Epithelial cell of esophagus (primary cell): ENCODE measurements around the gene HDAC4.

ENCODE experiments used
- DNase-seq: peaks from one replicate; pipeline ENCODE4 v3.0.0; 2010; ENCODE audit warnings: low read depth
- H3K4me3 ChIP-seq: 2 replicates; pipeline ENCODE4 v1.5.1; 2011; ENCODE audit warnings: mild to moderate bottlenecking, low read length, control low read depth
- TF ChIP-seq, protein P1 (sequence below): IDR thresholded peaks from 2 replicates; pipeline ENCODE4 v1.5.1; 2011; ENCODE audit warnings: low read depth, mild to moderate bottlenecking, low read length, control low read depth, inconsistent platforms; ENCODE audit not compliant: insufficient read depth; ENCODE audit errors: missing control alignments

HDAC4 gene

DNA sequence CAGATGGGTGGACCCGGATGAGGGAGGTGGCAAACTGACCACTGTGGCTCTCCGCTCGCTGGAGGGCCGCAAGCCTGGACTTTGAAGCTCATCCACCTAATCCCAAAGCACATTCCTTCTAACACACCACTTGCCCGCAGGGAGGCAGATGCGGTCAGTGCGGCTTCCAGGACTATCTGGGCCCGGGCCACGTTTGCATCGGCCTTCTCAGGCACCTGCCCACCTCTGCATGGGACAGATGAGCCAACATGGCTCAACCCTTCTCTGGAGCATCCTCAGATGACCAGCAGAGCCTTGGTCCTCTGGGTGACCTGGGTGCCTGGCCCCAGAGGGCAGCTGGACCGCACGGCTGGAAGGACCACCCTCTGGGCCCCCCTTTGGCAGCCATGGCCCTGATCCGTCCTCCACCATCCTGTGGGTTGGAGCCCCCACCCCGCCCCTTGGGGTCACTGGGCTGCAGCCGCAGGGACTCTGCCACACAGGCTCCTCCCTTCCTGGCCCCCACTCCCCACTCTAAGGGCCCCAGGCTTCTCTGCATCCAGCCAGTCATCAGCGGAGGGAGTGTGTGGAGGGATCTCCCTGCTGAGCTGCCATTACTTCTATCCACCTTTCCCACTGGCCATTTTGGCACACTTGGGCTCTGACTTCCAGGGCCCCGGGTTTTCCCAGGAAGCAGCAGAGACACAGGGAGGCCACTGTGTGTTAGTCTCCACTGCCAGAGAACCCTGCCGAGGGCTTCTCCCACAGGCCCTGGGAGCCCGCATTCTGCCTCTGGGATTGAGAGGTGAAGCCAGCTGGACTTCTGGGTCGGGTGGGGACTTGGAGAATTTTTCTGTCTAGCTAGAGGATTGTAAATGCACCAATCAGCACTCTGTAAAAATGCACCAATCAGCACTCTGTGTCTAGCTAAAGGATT, 12.3 kb downstream of the HDAC4 start:
- TF ChIP-seq, protein P1, sequence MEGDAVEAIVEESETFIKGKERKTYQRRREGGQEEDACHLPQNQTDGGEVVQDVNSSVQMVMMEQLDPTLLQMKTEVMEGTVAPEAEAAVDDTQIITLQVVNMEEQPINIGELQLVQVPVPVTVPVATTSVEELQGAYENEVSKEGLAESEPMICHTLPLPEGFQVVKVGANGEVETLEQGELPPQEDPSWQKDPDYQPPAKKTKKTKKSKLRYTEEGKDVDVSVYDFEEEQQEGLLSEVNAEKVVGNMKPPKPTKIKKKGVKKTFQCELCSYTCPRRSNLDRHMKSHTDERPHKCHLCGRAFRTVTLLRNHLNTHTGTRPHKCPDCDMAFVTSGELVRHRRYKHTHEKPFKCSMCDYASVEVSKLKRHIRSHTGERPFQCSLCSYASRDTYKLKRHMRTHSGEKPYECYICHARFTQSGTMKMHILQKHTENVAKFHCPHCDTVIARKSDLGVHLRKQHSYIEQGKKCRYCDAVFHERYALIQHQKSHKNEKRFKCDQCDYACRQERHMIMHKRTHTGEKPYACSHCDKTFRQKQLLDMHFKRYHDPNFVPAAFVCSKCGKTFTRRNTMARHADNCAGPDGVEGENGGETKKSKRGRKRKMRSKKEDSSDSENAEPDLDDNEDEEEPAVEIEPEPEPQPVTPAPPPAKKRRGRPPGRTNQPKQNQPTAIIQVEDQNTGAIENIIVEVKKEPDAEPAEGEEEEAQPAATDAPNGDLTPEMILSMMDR, result no peak
- DNase-seq, result no peak

DNA sequence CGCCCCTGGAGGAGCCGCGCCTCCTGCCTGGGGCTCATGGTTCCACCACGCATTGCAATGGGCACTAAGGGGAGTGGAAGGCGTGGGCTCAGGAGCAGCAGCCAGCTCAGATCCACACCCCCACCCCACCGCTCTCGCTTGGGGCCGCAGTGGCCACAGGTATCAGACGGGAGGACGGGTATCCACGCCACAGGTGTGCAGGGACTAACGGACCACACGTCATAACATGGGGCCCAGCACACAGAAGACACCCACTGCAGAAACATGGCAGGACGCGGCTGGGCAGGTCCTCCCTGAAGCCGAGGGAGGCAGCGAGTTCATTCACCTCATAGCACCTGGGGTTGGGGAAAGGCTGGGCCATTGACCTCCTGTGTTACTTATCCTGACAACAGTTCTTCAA, 13.0 kb downstream of the HDAC4 start:
- TF ChIP-seq, protein P1, result no peak
- no peak for DNase-seq
- no peak overlapping the region for H3K4me3 ChIP-seq

More for the DNA sequence above, 12.3 kb downstream of the HDAC4 start:
- H3K4me3 ChIP-seq, result no peak overlapping the region

DNA sequence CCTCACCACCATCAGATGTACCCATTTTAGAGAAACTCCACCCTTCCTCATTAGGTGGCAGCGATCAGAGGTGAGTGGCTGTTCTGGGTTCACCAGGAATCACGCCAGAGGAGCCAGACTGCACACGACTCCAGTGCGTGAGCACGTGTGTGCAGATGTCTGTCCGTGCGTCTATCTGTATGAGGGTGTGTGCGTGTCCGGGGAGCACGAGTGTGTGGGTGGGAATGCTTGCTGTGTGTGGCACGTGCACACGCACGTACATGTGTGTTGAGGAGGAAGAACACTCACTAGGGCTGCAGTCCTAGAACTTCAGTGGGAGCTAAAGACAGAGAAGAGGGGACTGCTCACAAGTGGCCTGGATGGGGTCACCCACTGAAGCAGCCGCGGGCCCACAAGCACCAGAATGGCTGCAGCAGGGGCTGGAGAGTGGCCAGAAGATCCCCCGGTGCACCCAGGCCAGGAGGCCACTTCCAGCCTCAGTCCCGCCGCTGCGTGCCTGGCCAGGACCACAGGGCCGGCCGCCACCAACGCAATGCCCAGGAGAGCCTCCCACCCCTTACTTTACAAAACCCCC, 13.9 kb downstream of the HDAC4 start:
- no peak for DNase-seq
- H3K4me3 ChIP-seq, result no peak overlapping the region
- TF ChIP-seq, protein P1, result no peak

DNA sequence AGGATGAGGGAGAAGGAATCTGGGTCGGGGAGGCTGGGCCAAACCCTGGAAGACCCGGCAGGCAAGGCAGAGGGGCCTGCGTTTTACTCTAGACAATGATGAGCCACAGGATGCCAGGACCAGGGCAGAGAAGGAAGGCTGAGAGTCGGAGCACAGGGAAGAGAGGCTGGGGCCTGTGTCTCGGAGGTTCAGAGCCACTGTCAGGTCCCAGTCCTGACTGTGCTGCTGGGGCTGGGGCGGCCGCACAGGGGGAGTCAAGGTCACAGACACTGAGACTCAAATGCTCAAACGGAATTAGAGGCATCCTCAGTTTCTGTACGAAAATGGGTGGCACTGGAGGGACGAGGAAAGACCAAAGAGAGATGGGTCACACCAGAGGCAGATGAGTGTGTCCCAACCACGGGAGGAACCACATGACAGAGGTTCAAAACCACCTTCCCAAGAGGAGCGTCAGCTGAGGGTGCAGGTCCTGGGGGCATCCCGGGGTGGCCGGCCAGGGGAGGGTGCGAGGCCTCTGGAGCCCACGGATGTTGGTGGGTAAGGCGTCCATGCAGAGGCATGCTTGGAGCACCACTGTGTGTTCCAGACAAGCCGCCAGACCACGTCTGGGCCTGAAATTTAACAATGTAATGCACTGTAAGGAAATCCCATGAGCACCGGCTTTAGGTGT, 14.7 kb downstream of the HDAC4 start:
- no peak overlapping the region for H3K4me3 ChIP-seq
- DNase-seq, result no peak
- TF ChIP-seq, protein P1, result no peak

DNA sequence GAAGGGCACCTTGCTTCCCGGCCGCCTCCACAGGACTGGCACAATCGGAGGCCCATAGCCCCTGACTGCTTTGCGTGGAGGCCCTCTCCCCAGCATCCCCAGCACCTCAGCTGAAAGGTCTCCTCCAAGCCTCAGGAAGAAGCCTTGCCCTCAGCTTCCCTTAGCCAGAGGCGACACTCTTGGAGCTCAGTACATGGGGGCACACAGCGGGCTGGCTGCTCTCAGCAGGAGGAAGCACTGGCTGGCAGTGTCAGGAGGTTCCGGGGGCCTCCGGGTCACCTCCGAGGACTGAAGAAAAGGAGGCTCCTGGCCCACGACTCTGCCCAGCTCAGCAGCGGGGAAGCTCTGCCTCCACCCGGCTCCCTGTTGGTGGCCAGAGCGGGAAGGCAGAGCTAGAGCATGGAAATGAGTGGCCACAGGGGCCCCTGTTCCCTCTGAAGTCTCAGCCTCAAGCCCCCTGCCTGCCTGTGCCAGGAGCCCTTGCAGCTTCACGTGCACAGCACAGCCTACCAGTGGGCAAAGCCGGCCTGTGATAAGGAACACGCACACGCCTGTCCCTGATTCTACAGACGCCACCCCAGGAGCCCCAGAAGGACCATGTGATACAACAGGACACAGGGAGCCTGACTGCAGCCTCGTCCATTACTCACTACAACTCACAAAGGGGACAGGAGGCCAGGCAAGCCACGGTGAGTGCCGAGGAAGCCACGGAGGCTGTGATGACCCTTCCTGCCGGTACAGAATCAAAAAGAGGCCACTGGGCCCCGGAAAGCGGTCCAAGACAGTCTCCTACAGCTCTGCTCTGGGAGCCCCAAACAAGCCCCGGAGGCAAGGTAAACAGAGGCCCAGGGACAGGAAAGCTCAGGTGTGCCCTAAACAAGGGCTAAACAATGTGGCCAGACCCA, 15.5 kb downstream of the HDAC4 start:
- DNase-seq, result no peak
- no peak overlapping the region for H3K4me3 ChIP-seq
- TF ChIP-seq, protein P1, result no peak

DNA sequence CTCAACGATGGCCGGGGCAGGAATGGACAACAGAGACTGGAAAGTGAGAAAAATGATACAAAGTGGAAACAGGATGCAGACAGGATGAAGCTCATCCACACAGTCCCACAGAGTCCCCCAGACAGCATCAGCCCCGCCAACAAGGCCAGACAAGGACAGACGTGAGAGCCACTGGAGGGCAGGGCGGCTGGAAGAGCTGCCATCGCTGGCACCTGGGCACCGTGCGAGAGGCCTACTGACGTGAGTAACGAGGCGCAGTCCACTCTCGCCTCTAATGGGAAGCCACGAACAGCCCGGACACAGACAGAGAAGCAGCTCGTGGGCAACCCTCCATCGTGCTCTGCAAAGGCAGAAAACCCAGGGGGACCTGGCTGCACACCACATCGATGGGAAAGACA, 17.1 kb downstream of the HDAC4 start:
- DNase-seq, result no peak
- H3K4me3 ChIP-seq, result no peak overlapping the region
- TF ChIP-seq, protein P1, result no peak
